Type B pancreatic cell (in vitro differentiated cells): ENCODE data around the gene AKAP7. TPM values are rescaled to one million over a fixed set of nuclear protein-coding genes. Genes with fewer than 3 reads are reported as not detected.

Experiments used
- DNase-seq: peaks from one replicate; pipeline ENCODE4 v3.0.0; 2021; ENCODE audit warnings: mixed read lengths; ENCODE audit not compliant: unreplicated experiment; ENCODE audit errors: extremely low spot score
- H3K27ac Mint-ChIP-seq: 2 replicates; pipeline ENCODE4 v1.8.0; 2021; ENCODE audit warnings: mild to moderate bottlenecking, mixed read lengths
- H3K27me3 Mint-ChIP-seq: 2 replicates; pipeline ENCODE4 v1.8.0; 2021; ENCODE audit warnings: mixed read lengths
- H3K36me3 Mint-ChIP-seq: 2 replicates; pipeline ENCODE4 v1.8.0; 2021; ENCODE audit warnings: mixed read lengths
- H3K4me1 Mint-ChIP-seq: one replicate; pipeline ENCODE4 v1.8.0; 2021; ENCODE audit warnings: mixed read lengths; ENCODE audit not compliant: unreplicated experiment
- H3K4me3 Mint-ChIP-seq: 2 replicates; pipeline ENCODE4 v1.8.0; 2021; ENCODE audit warnings: mild to moderate bottlenecking, mixed read lengths
- H3K9me3 Mint-ChIP-seq: 2 replicates; pipeline ENCODE4 v1.8.0; 2021; ENCODE audit warnings: mixed read lengths
- CTCF ChIP-seq: fragments of 200-600 bp; sonication (generic); conservative IDR thresholded peaks from 2 replicates; pipeline ENCODE4 v1.5.0; 2021; ENCODE audit warnings: antibody characterized with exemption, mild to moderate bottlenecking
- total RNA-seq: library from RNA; stranded (reverse); gene quantifications from 2 replicates; pipeline ENCODE4 v1.2.1, GENCODE V29; 2021; ENCODE audit warnings: low replicate concordance

The AKAP7 gene
- total RNA-seq, 1 donor from 2014 or later = 7.2 TPM

GRCh38 chr6:131265939-131266338 is 130.7 kb downstream of the AKAP7 start:
- TF ChIP-seq CTCF = no peak
- H3K27me3 Mint-ChIP-seq = no peaks in the 10 kb centered on the region
- H3K36me3 Mint-ChIP-seq = peaks cover 9% of the 10 kb centered on the region
- peaks cover 12% of the 10 kb centered on the region for H3K4me1 Mint-ChIP-seq
- DNase-seq = no peak
- no peak overlapping the region for H3K27ac Mint-ChIP-seq
- H3K9me3 Mint-ChIP-seq = peaks cover 10% of the 10 kb centered on the region
- H3K4me3 Mint-ChIP-seq = no peak overlapping the region

- DNase-seq = no peak
- peaks cover 9% of the 10 kb centered on the region for H3K36me3 Mint-ChIP-seq
- H3K4me1 Mint-ChIP-seq = peaks cover 12% of the 10 kb centered on the region
- no peak overlapping the region for H3K4me3 Mint-ChIP-seq
- peaks cover 5% of the 10 kb centered on the region for H3K9me3 Mint-ChIP-seq
- H3K27me3 Mint-ChIP-seq = no peaks in the 10 kb centered on the region
- TF ChIP-seq CTCF = no peak
- H3K27ac Mint-ChIP-seq = no peak overlapping the region
Observed at GRCh38 chr6:131268303-131268702, 133.0 kb downstream of the AKAP7 start.

GRCh38 chr6:131269565-131270391 is 134.5 kb downstream of the AKAP7 start:
- no peak overlapping the region for H3K27ac Mint-ChIP-seq
- H3K9me3 Mint-ChIP-seq = peaks cover 5% of the 10 kb centered on the region
- no peaks in the 10 kb centered on the region for H3K27me3 Mint-ChIP-seq
- DNase-seq = no peak
- H3K4me3 Mint-ChIP-seq = no peak overlapping the region
- peaks cover 15% of the 10 kb centered on the region for H3K36me3 Mint-ChIP-seq
- no peak for TF ChIP-seq CTCF
- H3K4me1 Mint-ChIP-seq = peaks cover 12% of the 10 kb centered on the region

- peaks cover 12% of the 10 kb centered on the region for H3K4me1 Mint-ChIP-seq
- H3K27ac Mint-ChIP-seq = no peak overlapping the region
- no peaks in the 10 kb centered on the region for H3K27me3 Mint-ChIP-seq
- TF ChIP-seq CTCF = no peak
- H3K9me3 Mint-ChIP-seq = peaks cover 5% of the 10 kb centered on the region
- DNase-seq = no peak
- peaks cover 17% of the 10 kb centered on the region for H3K36me3 Mint-ChIP-seq
- no peak overlapping the region for H3K4me3 Mint-ChIP-seq
Observed at GRCh38 chr6:131270534-131270933, 135.3 kb downstream of the AKAP7 start.

- H3K36me3 Mint-ChIP-seq = peaks cover 8% of the 10 kb centered on the region
- no peak for TF ChIP-seq CTCF
- no peaks in the 10 kb centered on the region for H3K4me1 Mint-ChIP-seq
- no peak overlapping the region for H3K4me3 Mint-ChIP-seq
- no peaks in the 10 kb centered on the region for H3K27me3 Mint-ChIP-seq
- H3K27ac Mint-ChIP-seq = no peak overlapping the region
- DNase-seq = no peak
- H3K9me3 Mint-ChIP-seq = no peaks in the 10 kb centered on the region
Observed at GRCh38 chr6:131275273-131275672, 140.0 kb downstream of the AKAP7 start.
